ENCODE data around the gene NEK1.

GRCh38 chr4:169582706-169583105 is 29.7 kb downstream of the NEK1 start:
- TF ChIP-seq, protein P1, sequence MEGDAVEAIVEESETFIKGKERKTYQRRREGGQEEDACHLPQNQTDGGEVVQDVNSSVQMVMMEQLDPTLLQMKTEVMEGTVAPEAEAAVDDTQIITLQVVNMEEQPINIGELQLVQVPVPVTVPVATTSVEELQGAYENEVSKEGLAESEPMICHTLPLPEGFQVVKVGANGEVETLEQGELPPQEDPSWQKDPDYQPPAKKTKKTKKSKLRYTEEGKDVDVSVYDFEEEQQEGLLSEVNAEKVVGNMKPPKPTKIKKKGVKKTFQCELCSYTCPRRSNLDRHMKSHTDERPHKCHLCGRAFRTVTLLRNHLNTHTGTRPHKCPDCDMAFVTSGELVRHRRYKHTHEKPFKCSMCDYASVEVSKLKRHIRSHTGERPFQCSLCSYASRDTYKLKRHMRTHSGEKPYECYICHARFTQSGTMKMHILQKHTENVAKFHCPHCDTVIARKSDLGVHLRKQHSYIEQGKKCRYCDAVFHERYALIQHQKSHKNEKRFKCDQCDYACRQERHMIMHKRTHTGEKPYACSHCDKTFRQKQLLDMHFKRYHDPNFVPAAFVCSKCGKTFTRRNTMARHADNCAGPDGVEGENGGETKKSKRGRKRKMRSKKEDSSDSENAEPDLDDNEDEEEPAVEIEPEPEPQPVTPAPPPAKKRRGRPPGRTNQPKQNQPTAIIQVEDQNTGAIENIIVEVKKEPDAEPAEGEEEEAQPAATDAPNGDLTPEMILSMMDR (IDR thresholded peaks at IDR 0.05): no peak
- no peak for TF ChIP-seq POLR2A (IDR thresholded peaks at IDR 0.05)
